Endothelial cell (in vitro differentiated cells): ENCODE measurements around the gene C16orf87. TPM values are rescaled to one million over a fixed set of nuclear protein-coding genes. Genes with fewer than 3 reads are reported as not detected.

Experiments used
- DNase-seq: peaks from one replicate; pipeline ENCODE4 v3.0.0; 2021; ENCODE audit warnings: low spot score
- H3K27ac Mint-ChIP-seq: one replicate; pipeline ENCODE4 v1.8.0; 2021; ENCODE audit warnings: mixed read lengths, inconsistent platforms; ENCODE audit not compliant: unreplicated experiment
- H3K27me3 Mint-ChIP-seq: one replicate; pipeline ENCODE4 v1.8.0; 2021; ENCODE audit warnings: mild to moderate bottlenecking, moderate library complexity, mixed read lengths, inconsistent platforms; ENCODE audit not compliant: unreplicated experiment
- H3K36me3 Mint-ChIP-seq: one replicate; pipeline ENCODE4 v1.8.0; 2021; ENCODE audit warnings: mild to moderate bottlenecking, low read depth, mixed read lengths, inconsistent platforms; ENCODE audit not compliant: unreplicated experiment
- H3K4me1 Mint-ChIP-seq: one replicate; pipeline ENCODE4 v1.8.0; 2021; ENCODE audit warnings: mild to moderate bottlenecking, mixed read lengths, inconsistent platforms; ENCODE audit not compliant: unreplicated experiment
- H3K4me3 Mint-ChIP-seq: one replicate; pipeline ENCODE4 v1.8.0; 2021; ENCODE audit warnings: mild to moderate bottlenecking, mixed read lengths, inconsistent platforms; ENCODE audit not compliant: unreplicated experiment
- H3K9me3 Mint-ChIP-seq: one replicate; pipeline ENCODE4 v1.8.0; 2021; ENCODE audit warnings: mixed read lengths, inconsistent platforms; ENCODE audit not compliant: unreplicated experiment
- CTCF ChIP-seq: fragments of 200-600 bp; sonication (generic); IDR thresholded peaks from one replicate; pipeline ENCODE4 v1.5.0; 2021; ENCODE audit warnings: antibody characterized with exemption; ENCODE audit not compliant: unreplicated experiment
- total RNA-seq: library from RNA; stranded (reverse); fragmentation: NEBNext Ultra II Directional; extraction: Animal tissue kit (Norgen Biotek cat#: 25700); gene quantifications from one replicate; pipeline ENCODE4 v1.2.1, GENCODE V29; 2021; ENCODE audit not compliant: unreplicated experiment

Gene C16orf87
- total RNA-seq, 1 donor from 2014 or later, result 15.3 TPM

GRCh38 chr16:46843898-46844642 lies 13.1 kb upstream of the C16orf87 start:
- DNase-seq, result no peak
- H3K27ac Mint-ChIP-seq, result no peak overlapping the region
- H3K4me1 Mint-ChIP-seq, result no peaks in the 10 kb centered on the region
- H3K27me3 Mint-ChIP-seq, result no peaks in the 10 kb centered on the region
- TF ChIP-seq CTCF, result no peak
- H3K9me3 Mint-ChIP-seq, result no peaks in the 10 kb centered on the region
- no peak overlapping the region for H3K4me3 Mint-ChIP-seq
- no peaks in the 10 kb centered on the region for H3K36me3 Mint-ChIP-seq

- Mint-ChIP-seq H3K27ac (no peak overlapping the region), H3K4me1 (no peaks in the 10 kb centered on the region), H3K27me3 (no peaks in the 10 kb centered on the region), H3K9me3 (no peaks in the 10 kb centered on the region), H3K36me3 (no peaks in the 10 kb centered on the region), H3K4me3 (no peak overlapping the region)
- no peak for TF ChIP-seq CTCF
- no peak for DNase-seq
Observed at GRCh38 chr16:46842192-46842895, 11.4 kb upstream of the C16orf87 start.

- Mint-ChIP-seq H3K36me3 (no peaks in the 10 kb centered on the region), H3K9me3 (no peaks in the 10 kb centered on the region), H3K4me1 (no peaks in the 10 kb centered on the region), H3K4me3 (no peak overlapping the region), H3K27me3 (no peaks in the 10 kb centered on the region), H3K27ac (no peak overlapping the region)
- TF ChIP-seq CTCF, result no peak
- no peak for DNase-seq
Observed at GRCh38 chr16:46839986-46840443, 9.0 kb upstream of the C16orf87 start.

- Mint-ChIP-seq H3K9me3 (no peaks in the 10 kb centered on the region), H3K27ac (no peak overlapping the region), H3K36me3 (no peaks in the 10 kb centered on the region), H3K27me3 (no peaks in the 10 kb centered on the region), H3K4me3 (no peak overlapping the region), H3K4me1 (no peaks in the 10 kb centered on the region)
- no peak for TF ChIP-seq CTCF
- DNase-seq, result no peak
Observed at GRCh38 chr16:46836534-46837530, 5.9 kb upstream of the C16orf87 start.
